HG02571 (cell line): ENCODE measurements around the gene ZBTB21.
A peak's percentile ranks its signal among the peaks of the same experiment; 100 is the strongest.

Experiments used
- ATAC-seq: cut with Tn5 transposase; IDR thresholded peaks from one replicate; pipeline ENCODE4 v1.9.1; 2021; ENCODE audit warnings: mild to moderate bottlenecking, moderate library complexity; ENCODE audit not compliant: unreplicated experiment

ZBTB21 gene

GRCh38 chr21:42009831-42010506 is at the start of gene ZBTB21:
TSS of gene ZBTB21 (minus strand) at chr21:42010360. CDS start at chr21:41994095, 16,265 bp downstream.
- peak; percentile 70 for ATAC-seq

DNA sequence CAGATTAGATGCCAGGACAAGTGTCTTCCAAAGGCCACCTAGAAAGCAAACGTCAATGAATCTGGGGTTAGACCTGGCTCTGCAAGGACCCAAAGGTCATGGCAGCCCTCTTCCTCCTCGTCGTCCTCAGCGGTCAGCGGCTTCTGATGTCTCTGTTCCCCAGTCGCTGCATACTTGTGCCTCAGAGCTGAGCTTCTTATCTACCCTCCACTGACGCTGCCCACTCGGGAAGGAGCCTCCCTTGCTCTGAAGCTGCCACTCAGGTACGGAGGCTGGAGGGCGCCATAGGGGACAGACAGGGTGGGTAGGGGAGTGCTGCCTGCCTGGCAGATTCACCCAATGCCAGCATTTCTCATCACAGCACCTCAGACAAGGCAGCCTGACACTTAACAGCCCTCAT is 49.6 kb upstream of the ZBTB21 start:
- ATAC-seq = no peak

DNA sequence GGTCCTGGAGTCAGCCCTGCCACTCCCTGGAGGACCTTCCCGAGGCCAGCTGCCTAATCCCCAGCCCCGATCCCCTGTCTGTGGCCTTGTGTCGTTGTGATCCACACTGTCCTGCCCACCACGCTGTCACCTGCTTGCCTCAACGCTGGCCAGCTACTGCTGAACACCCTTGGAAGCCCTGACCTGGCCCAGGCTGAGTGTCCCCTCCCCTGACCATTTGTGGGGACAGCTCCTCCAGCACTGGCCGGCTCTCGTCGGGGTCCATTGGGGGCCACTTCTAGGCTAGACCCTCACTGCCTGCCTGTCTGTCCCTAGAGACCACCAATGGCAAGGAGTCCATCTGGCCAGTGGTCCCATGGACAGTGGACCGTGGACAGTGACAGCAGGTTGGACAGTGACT is 49.0 kb upstream of the ZBTB21 start:
- no peak for ATAC-seq

DNA sequence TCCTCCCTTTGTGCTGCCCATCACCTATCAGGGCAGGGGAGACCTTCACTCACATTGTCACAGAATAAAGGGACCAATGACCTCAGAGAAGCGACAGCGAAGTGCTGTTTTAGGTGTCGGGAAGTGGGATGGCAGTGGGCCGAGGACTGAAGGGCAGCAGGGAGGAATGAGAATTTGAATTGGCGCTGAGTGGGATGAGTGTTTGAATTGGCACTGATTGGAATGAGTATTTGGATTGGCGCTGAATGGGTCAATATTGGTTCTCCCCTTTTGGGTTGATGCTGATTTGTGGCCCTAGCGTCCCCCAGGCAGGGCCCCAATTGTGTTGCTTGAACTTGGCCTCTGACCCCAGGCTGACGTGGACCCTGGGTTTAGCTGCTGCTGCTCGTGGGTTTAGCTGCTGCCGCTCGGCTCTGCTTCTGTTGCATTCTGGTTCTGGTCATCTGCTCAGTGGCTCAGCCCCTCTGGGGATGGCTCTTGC is 48.5 kb upstream of the ZBTB21 start:
- no peak for ATAC-seq

- no peak for ATAC-seq
Measured at GRCh38 chr21:42057851-42058437, 47.8 kb upstream of the ZBTB21 start.

DNA sequence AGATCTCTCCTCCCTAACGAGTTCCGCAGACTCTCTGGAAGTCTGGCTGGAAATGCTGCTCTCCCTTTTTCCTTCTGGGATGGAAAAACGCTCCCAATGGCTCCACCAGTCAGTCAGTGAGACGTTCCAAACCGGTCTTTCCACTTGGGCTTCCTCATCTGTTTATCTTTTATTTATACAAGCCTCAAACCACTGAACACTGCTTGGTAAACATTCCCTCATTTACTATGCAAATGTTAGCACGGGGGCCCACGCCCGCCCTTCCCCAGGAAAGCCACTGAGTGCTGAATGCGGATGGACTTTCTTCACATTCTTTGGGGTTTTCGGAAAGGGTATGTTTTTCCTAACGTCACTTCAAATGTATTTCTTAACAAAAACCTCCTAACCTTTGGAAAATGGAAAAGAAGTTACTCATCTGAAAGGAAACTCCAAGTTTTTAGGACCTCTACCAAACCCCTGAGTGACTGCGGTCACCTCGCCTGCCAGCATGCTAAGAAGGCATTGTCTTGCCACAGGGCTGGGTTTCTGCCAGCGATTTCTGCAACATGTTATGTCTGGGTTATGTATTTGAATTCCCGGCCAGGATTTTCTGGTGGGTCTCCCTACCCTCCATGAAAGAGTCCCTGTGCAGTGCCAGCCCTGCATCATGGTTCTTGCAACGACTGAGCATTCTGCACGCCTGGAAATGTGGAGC is 47.0 kb upstream of the ZBTB21 start:
- ATAC-seq = no peak

- ATAC-seq = no peak
Measured at GRCh38 chr21:42056468-42056867, 46.3 kb upstream of the ZBTB21 start.

- no peak for ATAC-seq
Measured at GRCh38 chr21:42055425-42055824, 45.3 kb upstream of the ZBTB21 start.

- ATAC-seq = no peak
Measured at GRCh38 chr21:42051788-42052187, 41.6 kb upstream of the ZBTB21 start.

GRCh38 chr21:42049578-42050430 is 39.6 kb upstream of the ZBTB21 start:
- no peak for ATAC-seq

- no peak for ATAC-seq
Measured at GRCh38 chr21:42048870-42049577, 38.9 kb upstream of the ZBTB21 start.

- no peak for ATAC-seq
Measured at GRCh38 chr21:42047821-42048613, 37.9 kb upstream of the ZBTB21 start.

DNA sequence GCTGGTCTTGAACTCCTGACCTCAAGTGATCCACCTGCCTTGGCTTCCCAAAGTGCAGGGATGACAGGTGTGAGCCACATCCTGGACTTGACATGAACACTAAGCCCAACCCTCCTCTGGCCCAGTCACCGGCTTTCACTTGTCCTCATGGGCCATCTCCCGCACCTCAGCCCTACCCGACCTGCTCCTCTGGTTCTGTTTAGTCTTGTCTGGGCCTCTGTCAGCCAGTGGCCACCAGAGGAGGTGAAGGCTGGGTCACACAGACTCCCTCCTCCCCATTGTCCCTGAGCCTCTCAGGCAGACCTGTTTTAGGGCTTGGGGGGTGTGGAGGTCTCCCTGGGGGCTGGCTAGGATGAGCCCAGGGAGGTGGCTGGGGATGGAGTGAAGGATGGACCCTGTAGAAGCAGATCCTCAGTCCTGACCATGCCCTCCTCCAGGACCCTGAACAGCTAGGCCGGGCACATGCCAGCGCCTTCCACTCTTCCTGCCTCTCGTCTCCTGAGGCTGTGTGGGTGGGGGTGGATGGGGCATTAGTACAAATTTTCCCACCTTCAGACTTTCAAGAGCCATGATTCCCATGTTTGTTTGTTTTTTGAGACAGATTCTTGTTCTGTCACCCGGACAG is 34.8 kb upstream of the ZBTB21 start:
- ATAC-seq = no peak

- no peak for ATAC-seq
Measured at GRCh38 chr21:42043961-42044360, 33.8 kb upstream of the ZBTB21 start.

GRCh38 chr21:42043201-42043895 is 33.2 kb upstream of the ZBTB21 start:
- ATAC-seq = no peak

GRCh38 chr21:42042651-42043050 is 32.5 kb upstream of the ZBTB21 start:
- no peak for ATAC-seq

DNA sequence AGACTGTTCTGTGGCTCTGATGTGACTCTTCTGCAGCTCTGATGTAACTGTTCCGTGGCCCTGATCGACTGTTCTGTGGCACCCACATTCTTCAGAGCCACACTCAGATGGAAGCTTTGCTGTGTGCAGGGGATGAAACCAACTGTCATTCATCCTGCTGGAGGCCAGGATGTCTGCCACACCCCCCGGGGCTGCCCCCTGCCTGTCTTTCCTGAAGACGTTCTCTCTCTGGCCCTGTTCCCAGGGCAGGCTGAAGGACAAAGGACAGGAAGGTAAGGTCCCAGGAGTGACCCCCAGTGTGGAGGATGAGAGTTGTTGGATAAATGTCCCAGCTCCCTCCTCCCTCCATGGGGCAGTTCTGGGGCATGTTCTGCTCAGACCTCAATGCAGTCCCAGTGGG is 31.6 kb upstream of the ZBTB21 start:
- ATAC-seq = no peak

- ATAC-seq = no peak
Measured at GRCh38 chr21:42041246-42041645, 31.1 kb upstream of the ZBTB21 start.
